ENCODE data around the gene CD63. TPM values are rescaled to one million over a fixed set of nuclear protein-coding genes. Genes with fewer than 3 reads are reported as not detected.
"Not testable (repeated sequence)": the region's sequence is repeated elsewhere in the genome, so short reads cannot be mapped to it uniquely, and the experiment has no call there.

CD63 gene, protein sequence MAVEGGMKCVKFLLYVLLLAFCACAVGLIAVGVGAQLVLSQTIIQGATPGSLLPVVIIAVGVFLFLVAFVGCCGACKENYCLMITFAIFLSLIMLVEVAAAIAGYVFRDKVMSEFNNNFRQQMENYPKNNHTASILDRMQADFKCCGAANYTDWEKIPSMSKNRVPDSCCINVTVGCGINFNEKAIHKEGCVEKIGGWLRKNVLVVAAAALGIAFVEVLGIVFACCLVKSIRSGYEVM
- total RNA-seq (2014; rRNA removed; shearing (Covaris generic)): 562 and 623 TPM in 2 replicates
- polyA plus RNA-seq (2015; cell fraction: cytosol; rRNA removed): 206 and 276 TPM in 2 replicates
- 85.0 and 100 TPM in 2 replicates for polyA plus RNA-seq (2015; cell fraction: nucleus; rRNA removed)

DNA sequence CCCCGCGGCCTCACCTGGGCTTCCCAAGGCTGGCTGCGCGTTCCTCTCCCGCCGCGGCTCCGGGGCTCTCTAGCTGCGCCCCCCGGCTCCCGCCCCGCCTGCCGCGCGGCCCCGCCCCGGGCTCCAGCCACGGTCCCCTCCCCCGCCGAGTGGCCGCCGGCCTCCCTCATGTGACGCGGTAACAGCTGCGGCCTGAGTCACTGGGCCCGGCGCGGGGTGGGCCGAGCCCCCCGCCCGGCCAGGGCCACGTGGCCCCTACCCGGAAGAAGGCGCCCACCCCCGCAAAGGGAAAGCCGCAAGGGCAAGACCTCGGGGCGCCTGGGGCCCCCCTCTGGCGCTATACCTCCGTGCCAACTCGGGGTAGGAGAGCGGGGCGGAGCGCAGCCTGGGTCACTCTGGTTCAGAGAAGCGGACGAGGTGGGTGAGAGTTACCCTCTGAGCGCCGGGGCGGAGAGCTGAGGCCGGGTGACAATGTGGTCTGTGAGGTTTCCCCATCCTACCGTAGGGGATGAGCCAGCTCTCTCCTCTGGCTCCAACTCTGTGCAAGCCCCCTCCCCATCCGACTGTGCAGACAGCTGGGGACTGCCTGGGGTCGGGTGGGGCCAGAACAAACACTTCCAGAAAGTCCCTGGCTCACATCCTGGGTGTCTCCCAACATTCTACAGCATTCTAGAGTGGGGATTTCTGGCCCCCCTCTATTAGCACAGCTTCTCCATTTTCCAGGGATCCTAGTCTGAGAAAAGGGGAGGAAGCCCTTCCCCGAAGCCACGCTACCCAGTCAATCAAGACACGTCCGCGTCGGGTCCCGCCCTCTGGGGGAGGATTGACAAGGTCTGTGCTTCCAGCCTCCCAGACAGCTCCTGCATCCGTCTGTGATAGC is at the start of gene CD63:
Gene CD63 (minus strand): TSS at position 71 of the 880 bp plus-strand sequence. CDS start 668 bp downstream, outside the sequence.
- DNase-seq (ENCODE audit: low read depth): peak; percentile 92

DNA sequence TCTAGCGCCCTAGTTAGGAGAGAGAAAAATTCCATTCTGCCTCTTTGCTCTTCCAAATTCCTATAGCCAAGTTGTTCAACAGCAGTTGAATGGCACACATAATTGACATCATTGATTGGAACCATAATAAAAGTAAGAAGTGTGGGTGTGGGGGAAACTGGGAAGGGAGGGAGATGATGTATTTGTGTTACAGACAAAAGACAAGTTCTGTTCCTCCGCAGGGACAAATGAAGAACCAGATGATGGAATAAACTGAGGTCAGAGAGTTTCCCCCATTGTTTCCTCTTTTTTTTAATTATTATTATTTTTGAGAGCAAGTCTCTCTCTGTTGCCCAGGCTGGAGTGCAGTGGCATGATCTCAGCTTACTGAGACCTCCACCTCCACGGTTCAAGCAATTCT is 49.0 kb upstream of the CD63 start:
- no peak for DNase-seq (ENCODE audit: low read depth)

DNA sequence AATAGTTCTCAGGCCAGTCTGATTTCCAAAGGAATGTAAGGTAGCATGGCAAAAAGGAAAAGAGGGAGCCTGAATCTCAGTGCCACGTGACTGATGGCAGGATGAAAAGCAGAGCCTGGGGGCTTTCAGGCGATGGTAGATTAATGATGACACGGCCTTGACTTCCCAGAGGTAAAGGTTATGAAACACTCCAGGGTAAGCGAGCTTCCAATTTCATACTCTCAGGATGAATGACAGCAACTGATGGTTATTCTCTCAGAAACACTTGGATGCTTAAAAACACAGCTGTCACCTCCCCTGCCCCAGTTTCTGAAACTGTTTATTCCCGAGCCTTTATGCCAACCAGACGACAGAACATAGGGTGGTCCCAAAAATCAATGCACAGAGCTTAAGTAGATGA is 42.9 kb upstream of the CD63 start:
- no peak for DNase-seq (ENCODE audit: low read depth)

DNA sequence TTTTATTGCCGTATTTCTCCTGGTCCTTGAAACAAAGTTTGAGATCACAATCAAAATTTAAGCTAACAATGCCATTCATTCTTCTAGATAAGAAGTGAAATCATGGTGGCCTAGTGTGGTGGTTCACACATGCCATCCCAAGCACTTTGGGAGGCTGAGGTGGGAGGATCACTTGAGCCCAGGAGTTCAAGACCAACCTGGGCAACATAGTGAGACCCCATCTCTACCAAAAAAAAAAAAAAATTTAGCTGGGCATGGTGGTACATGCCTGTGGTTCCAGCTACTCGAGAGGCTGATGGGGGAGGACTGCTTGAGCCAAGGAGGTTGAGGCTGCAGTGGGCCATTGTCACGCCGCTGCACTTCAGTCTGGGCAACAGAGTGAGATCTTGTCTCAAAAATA is 38.3 kb upstream of the CD63 start:
- no peak for DNase-seq (ENCODE audit: low read depth)

DNA sequence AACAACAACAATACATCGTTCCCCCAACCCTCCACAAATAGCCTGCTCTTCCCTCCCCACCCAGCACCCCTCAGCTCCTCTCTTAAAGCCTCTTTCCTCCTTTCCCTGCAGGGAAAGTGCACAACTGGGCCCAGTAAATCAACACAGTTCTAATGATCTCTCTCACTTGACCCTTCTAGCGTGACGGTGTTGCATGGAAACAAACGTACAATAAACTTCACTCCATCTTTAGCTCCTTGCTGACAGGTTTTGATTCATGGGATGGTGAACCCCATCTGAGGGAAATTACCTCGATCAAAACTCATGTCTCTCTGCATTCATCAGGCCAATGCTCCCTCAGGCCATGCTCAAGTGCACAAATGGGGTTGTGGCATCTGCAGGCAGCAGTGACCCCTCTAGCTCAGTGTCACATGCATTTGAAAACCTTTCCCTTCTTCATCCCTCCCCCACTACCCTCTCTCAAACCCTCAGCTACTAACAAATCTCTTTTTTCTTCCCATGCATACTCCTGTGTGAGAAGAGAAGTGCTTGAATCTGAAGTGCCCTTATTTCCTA is 37.0 kb upstream of the CD63 start:
- no peak for DNase-seq (ENCODE audit: low read depth)

DNA sequence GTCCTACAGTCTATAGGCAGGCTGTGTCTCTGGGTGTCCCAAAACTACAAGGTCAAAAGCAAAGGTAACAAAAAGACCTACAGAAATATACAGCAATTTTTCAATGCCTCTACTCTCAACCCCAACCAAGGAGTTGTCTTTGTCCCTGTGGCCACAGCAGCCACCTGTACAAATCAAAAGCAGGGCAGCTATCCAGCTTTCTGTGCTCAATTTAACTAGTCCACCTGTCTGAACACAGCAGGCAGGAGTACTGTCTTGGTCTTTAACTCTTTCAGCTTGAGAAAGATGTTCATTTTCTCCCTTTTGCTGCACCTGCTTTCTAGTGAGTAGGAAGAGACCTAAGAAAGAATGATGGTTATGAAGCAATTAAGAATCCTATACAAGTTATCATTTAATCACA is 33.8 kb upstream of the CD63 start:
- DNase-seq (ENCODE audit: low read depth): no peak

DNA sequence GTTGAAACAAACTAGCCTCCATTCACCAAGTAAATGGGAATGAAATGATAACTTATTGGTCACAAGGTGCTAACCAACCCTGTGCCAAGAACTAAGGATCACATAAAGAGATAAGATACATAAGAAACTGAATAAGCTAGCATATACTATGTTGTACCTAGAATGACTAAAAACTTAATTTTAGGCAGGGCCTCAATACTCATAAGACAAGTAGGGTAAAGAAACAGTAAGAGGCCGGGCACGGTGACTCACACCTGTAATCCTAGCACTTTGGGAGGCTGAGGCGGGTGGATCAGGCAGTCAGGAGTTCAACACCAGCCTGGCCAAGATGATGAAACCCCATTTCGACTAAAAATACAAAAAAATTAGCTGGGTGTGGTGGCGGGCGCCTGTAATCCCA is 31.9 kb upstream of the CD63 start:
- DNase-seq (ENCODE audit: low read depth): no peak

DNA sequence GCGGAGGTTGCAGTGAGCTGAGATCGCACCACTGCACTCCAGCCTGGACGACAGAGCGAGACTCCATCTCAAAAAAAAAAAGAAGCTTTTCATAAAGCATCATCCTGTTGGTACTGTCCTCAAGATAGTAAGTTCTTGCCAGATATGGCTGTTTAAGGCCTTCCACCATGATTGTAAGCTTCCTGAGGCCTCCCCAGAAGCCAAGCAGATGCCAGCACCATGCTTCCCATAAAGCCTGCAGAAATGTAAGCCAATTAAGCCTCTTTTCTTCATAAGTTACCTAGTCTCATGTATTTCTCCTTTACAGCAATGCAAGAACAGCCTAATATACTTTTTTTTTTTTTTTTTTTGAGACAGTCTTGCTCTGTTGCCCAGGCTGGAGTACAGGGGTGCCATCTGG is 29.8 kb upstream of the CD63 start:
- DNase-seq (ENCODE audit: low read depth): not testable (repeated sequence)

DNA sequence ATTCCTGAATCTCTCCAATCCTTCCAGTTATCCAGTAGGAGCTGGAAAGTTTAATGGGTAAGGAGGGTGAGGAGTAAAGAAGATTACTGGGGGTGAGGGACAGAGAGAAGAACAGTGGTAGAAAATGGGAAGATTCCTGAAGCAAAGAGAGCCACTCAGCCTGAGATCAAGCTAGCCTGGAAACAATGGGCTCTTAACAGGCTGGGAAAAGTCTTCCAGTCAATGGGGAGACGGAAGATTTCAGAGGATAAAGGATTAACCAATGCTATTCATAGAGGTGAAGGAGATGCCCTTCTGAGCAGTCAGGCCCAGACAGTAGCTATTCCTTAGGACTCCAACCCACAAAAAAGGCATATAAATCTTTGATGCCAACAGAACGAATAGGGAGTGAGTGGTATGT is 28.9 kb upstream of the CD63 start:
- DNase-seq (ENCODE audit: low read depth): no peak

DNA sequence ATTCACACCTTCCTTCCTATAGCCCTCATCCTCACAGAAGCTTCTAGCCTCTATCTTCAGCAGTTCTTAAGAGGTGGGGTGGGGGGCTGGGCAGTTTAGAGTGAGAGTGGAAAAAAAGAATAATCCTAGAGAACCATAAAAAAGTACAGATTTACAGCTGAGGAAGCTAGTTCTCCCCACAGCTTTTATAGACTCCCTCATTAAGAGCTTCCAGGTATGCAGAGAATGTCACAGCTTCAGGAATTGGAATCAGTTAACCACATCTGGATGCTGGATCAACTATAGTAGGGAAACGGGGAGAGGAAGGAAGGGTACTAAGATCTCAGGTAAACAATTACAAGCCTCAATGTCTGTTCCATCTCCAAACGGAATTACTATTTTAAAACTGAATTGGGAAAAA is 26.4 kb upstream of the CD63 start:
- no peak for DNase-seq (ENCODE audit: low read depth)

DNA sequence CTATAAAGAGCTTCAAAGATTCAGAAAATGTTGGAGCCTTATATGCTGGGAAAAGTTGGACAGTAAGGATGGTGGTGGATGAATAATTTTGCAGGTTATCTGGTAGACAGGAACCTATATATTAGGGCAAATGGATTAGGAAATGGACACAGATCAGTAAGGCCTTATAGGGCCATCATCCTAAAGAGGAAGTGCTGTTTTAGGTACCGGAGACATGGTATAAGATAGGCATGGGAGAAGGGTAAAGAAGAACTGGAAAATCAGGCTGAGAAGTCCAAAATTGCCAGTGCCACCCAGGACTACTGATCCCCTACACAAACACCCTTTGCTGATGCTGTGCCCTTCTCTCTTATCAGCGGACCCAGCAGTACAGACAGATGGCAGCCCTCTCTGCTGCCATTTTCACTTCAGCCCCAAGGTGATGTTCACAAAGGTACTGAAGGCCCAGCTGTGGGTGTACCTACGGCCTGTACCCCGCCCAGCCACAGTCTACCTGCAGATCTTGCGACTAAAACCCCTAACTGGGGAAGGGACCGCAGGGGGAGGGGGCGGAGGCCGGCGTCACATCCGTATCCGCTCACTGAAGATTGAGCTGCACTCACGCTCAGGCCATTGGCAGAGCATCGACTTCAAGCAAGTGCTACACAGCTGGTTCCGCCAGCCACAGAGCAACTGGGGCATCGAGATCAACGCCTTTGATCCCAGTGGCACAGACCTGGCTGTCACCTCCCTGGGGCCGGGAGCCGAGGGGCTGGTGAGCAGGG is 19.6 kb upstream of the CD63 start:
- no peak for DNase-seq (ENCODE audit: low read depth)

DNA sequence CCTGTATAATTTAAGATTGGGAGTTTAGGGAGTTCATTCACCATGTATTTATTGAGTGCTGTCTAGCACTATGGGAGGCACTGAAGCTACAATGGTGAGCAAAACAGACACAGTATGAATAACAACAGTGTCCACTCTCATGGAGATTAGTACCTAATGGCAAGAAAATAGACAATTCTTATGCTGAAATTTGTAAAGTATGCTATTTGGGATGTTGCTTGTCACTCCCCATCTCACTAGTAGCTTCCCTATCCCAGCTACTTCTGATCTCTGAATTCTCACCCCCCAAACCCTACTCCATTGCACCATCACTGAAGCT is 18.1 kb upstream of the CD63 start:
- DNase-seq (ENCODE audit: low read depth): no peak

DNA sequence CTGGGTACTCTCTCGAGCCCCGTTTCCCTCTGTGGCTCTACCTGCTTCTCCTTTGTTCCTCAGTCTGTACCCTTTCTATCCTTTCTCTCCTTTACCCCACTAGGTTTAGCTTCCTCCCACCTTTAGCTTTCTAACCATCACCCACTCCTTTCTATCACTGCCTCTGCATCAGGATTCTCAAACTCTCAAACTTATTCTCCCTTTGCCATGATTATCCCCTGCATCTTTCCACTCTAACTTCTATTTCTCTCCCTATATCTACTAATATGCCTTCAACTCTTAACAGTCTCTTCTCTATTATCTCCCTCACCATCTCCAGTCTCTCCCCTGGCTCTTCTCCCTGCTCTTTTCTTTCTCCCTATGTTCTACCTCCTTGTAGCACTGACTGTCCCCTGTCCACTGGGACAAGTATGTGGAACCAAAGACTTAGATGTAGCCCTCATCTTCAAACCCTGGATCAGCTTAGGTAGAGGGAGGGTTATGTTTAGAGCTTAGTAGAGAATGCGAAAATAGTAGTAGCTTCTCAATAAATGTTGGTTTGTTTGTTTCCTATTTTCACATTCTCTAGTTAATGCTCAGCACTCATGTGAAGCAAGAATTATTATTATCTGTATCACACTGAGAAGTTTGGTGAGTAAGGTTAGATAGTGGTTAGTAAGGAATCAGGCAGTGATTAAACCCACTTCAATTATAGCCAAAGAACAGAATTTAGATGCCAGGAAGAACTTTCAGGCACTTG is 17.5 kb upstream of the CD63 start:
- DNase-seq (ENCODE audit: low read depth): no peak

DNA sequence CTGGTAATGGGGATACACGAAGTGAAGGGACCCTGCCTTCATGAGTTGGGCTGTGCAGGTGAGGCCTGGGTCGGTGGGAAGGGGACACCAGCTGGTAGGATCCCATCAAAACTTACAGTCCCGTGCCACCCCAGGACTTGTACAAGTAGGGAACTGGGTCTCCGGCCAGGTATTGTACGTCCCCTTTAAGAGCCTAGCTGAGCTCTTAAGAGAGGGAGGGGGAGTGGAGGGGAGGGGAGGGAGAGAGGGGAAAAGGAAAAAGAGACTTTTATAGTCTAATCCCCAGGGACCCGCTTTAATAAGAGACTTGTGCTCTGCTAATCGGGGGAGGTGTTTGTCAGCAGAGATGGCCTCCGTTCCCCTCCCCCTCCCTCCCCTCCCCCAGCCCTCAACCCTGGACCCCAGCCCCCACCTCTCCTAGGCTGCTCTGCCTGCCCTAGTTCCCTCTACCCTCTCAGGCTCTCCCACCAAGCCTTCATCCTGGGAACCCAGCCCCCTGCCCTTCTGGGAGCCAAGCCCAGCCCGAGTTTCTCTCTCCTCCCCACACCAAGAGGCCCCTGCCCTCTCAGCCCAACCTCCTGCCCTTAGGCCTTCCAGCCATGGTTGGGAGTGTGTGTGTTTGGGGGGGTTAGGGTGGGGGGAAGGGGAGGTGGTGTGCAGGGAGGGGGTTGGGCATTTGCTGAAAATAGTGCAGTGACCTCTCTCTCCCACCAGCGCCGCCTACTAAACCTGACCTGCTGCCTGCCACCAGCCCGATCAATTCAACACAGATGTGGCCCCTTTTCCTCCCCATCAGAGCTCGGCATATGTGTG is 16.8 kb upstream of the CD63 start:
- no peak for DNase-seq (ENCODE audit: low read depth)

DNA sequence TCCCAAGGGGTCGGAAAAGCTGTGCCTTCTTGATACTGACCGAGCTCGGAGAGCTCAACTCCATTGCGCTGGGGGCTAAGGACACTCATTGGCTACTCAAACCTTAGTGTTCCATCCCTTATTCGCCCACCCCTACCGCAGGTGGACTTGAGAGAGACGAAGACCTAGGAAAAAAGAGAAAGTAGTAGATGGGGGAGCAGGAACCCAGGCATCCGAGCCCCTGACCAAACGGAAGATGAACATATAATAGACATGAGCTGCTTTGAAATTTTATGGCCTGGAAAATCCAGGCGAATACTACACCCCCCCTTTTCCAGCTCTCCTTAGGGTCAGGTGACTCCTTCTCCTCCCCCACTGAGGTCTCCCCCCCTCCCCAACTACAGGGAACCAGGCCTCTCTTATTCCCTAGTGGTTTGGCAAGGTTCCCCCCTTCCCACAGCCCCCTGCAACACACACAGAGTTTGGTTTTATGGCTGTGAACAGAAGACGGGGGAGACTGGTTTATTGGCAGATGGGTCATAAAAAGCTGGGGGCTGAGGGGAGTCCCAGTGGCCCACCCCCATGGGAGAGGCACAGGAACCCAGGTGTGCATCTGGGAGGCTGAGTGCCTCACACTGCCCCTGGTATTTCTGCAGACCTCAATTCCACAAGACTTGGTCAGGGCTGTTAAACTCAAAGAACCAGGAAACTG is 15.7 kb upstream of the CD63 start:
- DNase-seq (ENCODE audit: low read depth): no peak

DNA sequence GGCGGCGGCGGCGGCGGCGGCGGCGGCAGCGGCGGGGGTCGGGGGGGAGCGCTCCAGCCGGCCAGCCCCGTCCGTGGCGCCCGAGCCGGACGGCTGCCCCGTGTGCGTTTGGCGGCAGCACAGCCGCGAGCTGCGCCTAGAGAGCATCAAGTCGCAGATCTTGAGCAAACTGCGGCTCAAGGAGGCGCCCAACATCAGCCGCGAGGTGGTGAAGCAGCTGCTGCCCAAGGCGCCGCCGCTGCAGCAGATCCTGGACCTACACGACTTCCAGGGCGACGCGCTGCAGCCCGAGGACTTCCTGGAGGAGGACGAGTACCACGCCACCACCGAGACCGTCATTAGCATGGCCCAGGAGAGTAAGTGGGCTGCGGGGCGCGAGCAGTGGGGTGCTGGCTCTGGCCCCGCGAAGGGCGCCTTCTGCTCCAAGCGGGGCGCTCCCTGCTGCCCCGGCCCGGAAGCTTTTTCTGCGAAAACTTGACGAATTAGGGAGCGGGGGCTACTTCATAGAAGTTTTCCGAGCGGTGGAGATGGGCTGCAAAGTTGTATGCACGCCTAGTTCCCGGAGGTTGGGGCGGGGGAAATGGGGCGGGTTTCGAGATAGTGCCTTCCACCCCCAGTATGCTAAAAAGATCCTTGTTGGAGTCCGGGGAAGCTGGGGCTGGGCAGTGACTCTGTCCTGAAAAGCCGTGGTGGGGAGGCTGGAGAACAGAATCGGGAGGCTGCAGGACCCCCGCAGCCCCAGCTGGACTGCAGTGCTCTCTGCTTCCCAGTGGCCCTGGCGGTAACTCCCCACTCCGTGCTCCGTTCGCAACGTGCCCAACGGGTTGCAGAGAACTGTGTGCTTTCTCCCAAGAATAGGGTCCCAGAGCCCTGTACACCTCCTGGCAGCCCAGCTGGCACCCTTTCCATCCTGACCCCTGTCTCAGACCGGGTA is 14.9 kb upstream of the CD63 start:
- DNase-seq (ENCODE audit: low read depth): peak; percentile 60

DNA sequence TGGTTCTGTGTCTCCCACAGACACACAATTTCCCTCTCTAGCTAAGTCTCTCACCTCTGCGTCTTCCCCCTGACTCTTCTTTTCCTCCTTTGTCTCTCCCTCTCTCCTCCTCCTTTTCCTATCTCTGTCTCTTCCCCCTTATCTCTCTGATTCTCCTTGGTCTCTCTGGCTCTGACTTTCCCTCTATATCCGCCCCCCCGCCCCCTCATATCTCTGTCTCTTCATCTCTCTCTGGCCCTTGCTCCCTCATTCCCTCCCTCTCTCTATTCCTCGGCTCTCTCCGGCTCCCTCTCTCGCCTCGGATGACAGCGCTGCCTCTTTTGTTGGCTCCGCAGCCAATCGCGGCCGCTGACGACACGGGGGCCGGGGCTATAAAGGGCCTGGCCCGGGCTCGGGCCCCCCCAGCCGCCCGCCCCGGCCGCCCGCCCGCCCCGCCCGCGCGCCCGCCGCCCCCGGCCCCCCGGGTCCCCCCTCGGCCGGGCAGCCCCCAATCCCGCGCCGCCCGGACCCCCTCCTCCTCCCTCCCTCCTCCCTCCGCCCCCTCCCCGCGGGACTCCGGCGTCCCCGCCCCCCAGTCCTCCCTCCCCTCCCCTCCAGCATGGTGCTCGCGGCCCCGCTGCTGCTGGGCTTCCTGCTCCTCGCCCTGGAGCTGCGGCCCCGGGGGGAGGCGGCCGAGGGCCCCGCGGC is 14.1 kb upstream of the CD63 start, which contains the start of gene GDF11:
Gene GDF11 (plus strand): TSS at position 404 of the 687 bp plus-strand sequence. CDS start 195 bp downstream, at position 599.
- DNase-seq (ENCODE audit: low read depth): peak; percentile 62
